OCI-LY3 (cell line): ENCODE data around the gene MAGI1.

Source experiments
- H2AFZ ChIP-seq: fragments of 200-600, 300-600 bp; shearing (Covaris generic); 2 replicates; pipeline ENCODE4 v1.6.0; 2014; ENCODE audit warnings: antibody characterized with exemption, low read depth, low read length
- H3K27ac ChIP-seq: fragments of 200-600, 300-600 bp; sonication (generic); 2 replicates; pipeline ENCODE4 v1.5.1; 2014; ENCODE audit warnings: mild to moderate bottlenecking, low read length, moderate library complexity, mixed read lengths
- H3K27me3 ChIP-seq: fragments of 200-600, 300-600 bp; sonication (generic); 2 replicates; pipeline ENCODE4 v1.6.1; 2014; ENCODE audit warnings: low read depth, low read length, mixed read lengths
- H3K36me3 ChIP-seq: fragments of 200-600, 300-600 bp; sonication (generic); replicated peaks from 2 replicates; pipeline ENCODE3; 2014; ENCODE audit warnings: low read depth, low read length, mixed read lengths
- H3K4me1 ChIP-seq: fragments of 300-600, 200-600 bp; sonication (generic); 2 replicates; pipeline ENCODE4 v1.6.1; 2014; ENCODE audit warnings: low read length, mixed read lengths
- H3K4me2 ChIP-seq: fragments of 200-600, 300-600 bp; sonication (generic); 2 replicates; pipeline ENCODE4 v1.6.1; 2014; ENCODE audit warnings: low read length, mixed read lengths
- H3K4me3 ChIP-seq: fragments of 300-600, 200-600 bp; sonication (generic); 2 replicates; pipeline ENCODE4 v1.5.1; 2014; ENCODE audit warnings: antibody characterized with exemption, mild to moderate bottlenecking, low read length, moderate library complexity
- H3K79me2 ChIP-seq: fragments of 300-600, 200-600 bp; shearing (Covaris generic); 2 replicates; pipeline ENCODE4 v1.6.1; 2014; ENCODE audit warnings: mild to moderate bottlenecking, low read length, mixed read lengths
- H3K9ac ChIP-seq: fragments of 300-600, 200-600 bp; shearing (Covaris generic); 2 replicates; pipeline ENCODE4 v1.6.0; 2014; ENCODE audit warnings: mild to moderate bottlenecking, low read length, moderate library complexity
- H3K9me3 ChIP-seq: fragments of 200-600, 300-600 bp; shearing (Covaris generic); 2 replicates; pipeline ENCODE4 v1.6.1; 2014; ENCODE audit warnings: low read length, mixed read lengths; ENCODE audit not compliant: insufficient read depth
- H4K20me1 ChIP-seq: fragments of 200-600, 300-600 bp; sonication (generic); 2 replicates; pipeline ENCODE4 v1.6.1; 2016; ENCODE audit warnings: low read length, mixed read lengths; ENCODE audit not compliant: insufficient read depth
- CTCF ChIP-seq: fragments of 200-600, 300-600 bp; sonication (generic); IDR thresholded peaks from 2 replicates; pipeline ENCODE4 v1.5.1; 2014; ENCODE audit warnings: antibody characterized with exemption, low read length, low read depth
- EZH2phosphoT487 ChIP-seq: fragments of 200-600 bp; shearing (Covaris generic); IDR thresholded peaks from 2 replicates; pipeline ENCODE4 v1.6.1; 2018; ENCODE audit warnings: antibody characterized with exemption, mixed run types, low read depth

The MAGI1 gene

DNA sequence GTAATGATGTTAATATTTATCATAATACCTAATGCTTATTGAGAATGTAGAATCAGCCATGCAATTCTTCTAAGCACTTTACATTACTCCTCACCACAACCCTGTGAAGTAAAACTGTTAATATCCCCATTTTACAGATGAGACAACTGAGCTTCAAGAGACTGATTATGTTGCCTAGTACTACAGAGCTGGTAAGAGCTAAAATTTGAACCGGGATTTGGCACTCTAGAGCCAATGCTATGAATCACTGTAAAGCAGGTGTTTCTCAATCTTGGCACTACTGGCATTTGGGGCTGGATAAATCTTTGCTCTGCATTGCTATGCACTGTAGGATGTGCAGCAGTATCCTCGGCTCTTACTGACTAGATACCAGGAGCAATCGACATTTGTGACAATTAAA lies 367.7 kb downstream of the MAGI1 start:
- Histone ChIP-seq H3K4me1 (no peaks in the 10 kb centered on the region), H3K27me3 (peaks cover 26% of the 10 kb centered on the region), H3K4me3 (no peak overlapping the region), H4K20me1 (no peaks in the 10 kb centered on the region), H3K9me3 (no peaks in the 10 kb centered on the region), H3K36me3 (no peaks in the 10 kb centered on the region), H2AFZ (no peak overlapping the region), H3K27ac (no peak overlapping the region), H3K9ac (no peak overlapping the region), H3K4me2 (no peak overlapping the region), H3K79me2 (no peaks in the 10 kb centered on the region)
- TF ChIP-seq EZH2phosphoT487 (no peak), CTCF (no peak)

GRCh38 chr3:65669163-65669875 lies 369.4 kb downstream of the MAGI1 start:
- no peak overlapping the region for H3K4me2 ChIP-seq
- no peaks in the 10 kb centered on the region for H3K79me2 ChIP-seq
- H3K27ac ChIP-seq: no peak overlapping the region
- H3K4me1 ChIP-seq: no peaks in the 10 kb centered on the region
- H3K9me3 ChIP-seq: no peaks in the 10 kb centered on the region
- H3K4me3 ChIP-seq: no peak overlapping the region
- H3K36me3 ChIP-seq: no peaks in the 10 kb centered on the region
- TF ChIP-seq EZH2phosphoT487: no peak
- TF ChIP-seq CTCF: no peak
- no peak overlapping the region for H2AFZ ChIP-seq
- no peaks in the 10 kb centered on the region for H4K20me1 ChIP-seq
- no peak overlapping the region for H3K9ac ChIP-seq
- peaks cover 11% of the 10 kb centered on the region for H3K27me3 ChIP-seq

- no peak overlapping the region for H3K27ac ChIP-seq
- H3K27me3 ChIP-seq: peaks cover 5% of the 10 kb centered on the region
- H3K9me3 ChIP-seq: no peaks in the 10 kb centered on the region
These were observed 370.8 kb downstream of the MAGI1 start for GRCh38 chr3:65667963-65668362.

More at GRCh38 chr3:65667963-65668362, 370.8 kb downstream of the MAGI1 start:
- TF ChIP-seq CTCF: no peak
- no peak for TF ChIP-seq EZH2phosphoT487
- H2AFZ ChIP-seq: no peak overlapping the region
- no peaks in the 10 kb centered on the region for H3K79me2 ChIP-seq
- H3K9ac ChIP-seq: no peak overlapping the region
- no peak overlapping the region for H3K4me3 ChIP-seq
- no peaks in the 10 kb centered on the region for H4K20me1 ChIP-seq
- H3K4me1 ChIP-seq: no peaks in the 10 kb centered on the region
- no peak overlapping the region for H3K4me2 ChIP-seq
- H3K36me3 ChIP-seq: no peaks in the 10 kb centered on the region
